Measurements from ENCODE around the gene PCDHB5.
"Not testable (repeated sequence)": the region's sequence is repeated elsewhere in the genome, so short reads cannot be mapped to it uniquely, and the experiment has no call there.

- TF ChIP-seq CTCF (conservative IDR thresholded peaks at IDR 0.05); ZFX (IDR thresholded peaks at IDR 0.05): not testable (repeated sequence)
Observed at GRCh38 chr5:141179876-141180275, 44.9 kb downstream of the PCDHB5 start.
